GM19397 (cell line): ENCODE measurements around the gene KRT23.

Experiments
- ATAC-seq: cut with Tn5 transposase; IDR thresholded peaks from one replicate; pipeline ENCODE4 v1.9.1; 2021; ENCODE audit warnings: mild to moderate bottlenecking, moderate library complexity; ENCODE audit not compliant: unreplicated experiment

The KRT23 gene

DNA sequence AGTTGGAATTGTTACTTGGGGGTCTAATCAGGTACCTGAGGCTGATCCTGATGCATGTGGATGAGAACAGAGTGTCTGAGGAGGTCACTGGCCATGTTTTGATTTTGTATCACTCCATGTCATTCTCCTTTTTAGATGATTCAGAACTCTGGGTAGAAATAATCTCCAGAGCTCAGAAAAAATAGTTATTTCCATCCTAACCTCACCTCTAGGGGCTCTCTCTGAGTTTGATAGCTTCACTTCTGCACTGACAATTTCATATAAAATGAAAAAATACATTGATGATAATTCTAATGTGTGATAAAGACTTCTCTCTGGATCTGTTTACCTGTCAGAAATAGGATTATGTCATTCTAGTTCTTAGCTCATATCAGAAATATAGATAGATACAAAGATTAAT, 64.2 kb downstream of the KRT23 start:
- ATAC-seq: no peak
